HL-60 (cell line): ENCODE results near the gene CASP7. TPM values are rescaled to one million over a fixed set of nuclear protein-coding genes. Genes with fewer than 3 reads are reported as not detected.

Experiments
- microRNA-seq: library from miRNA; unstranded; fragments of <30 nt; microRNA quantifications from one replicate; pipeline ENCODE4, GENCODE V29; 2018

The CASP7 gene

Small RNA genes within 50 kb of the gene (microRNA-seq; reads per million reads assigned to microRNA genes)
- not detected for gene MIR4483
